ENCODE data around the gene TSPOAP1. TPM values are rescaled to one million over a fixed set of nuclear protein-coding genes. Genes with fewer than 3 reads are reported as not detected.
A peak's percentile ranks its signal among the peaks of the same experiment; 100 is the strongest.
"Not testable (repeated sequence)": the region's sequence is repeated elsewhere in the genome, so short reads cannot be mapped to it uniquely, and the experiment has no call there.

Gene TSPOAP1
- total RNA-seq, 2 experiments from 2014 or later, result 21.1 to 24.1 TPM

- intact Hi-C loops (cut with micrococcal nuclease), result no loop called here
- Mint-ChIP-seq H3K4me3 (peak overlapping the region; percentile 81), H3K27me3 (no peaks in the 10 kb centered on the region), H3K9me3 (no peaks in the 10 kb centered on the region), H3K27ac (peak overlapping the region; percentile 96), H3K36me3 (ENCODE audit: low read depth) (peaks cover 92% of the 10 kb centered on the region), H3K4me1 (ENCODE audit: low read depth) (peaks cover 31% of the 10 kb centered on the region)
- ChIA-PET POLR2A (interaction anchor here (0.9 to 18.6 kb wide), 4 partner anchors 13 to 1498 kb away, joined by 3 to 1558 read pairs (median 250); partner anchors contain the start of genes SUPT4H1 and TSPOAP1), CTCF (interaction anchor here (1.1 to 7.9 kb wide), 5 partner anchors 10 to 76 kb away, joined by 3 to 161 read pairs (median 13); partner anchors contain the start of genes RNF43 and SUPT4H1)
- TF ChIP-seq CTCF (IDR thresholded peaks at IDR 0.05), result no peak
- ATAC-seq (no peak), DNase-seq (no peak)
Observed at GRCh38 chr17:58341861-58342475, 13.4 kb upstream of the TSPOAP1 start.

GRCh38 chr17:58341136-58341860, 12.7 kb upstream of the TSPOAP1 start:
- Mint-ChIP-seq H3K36me3 (ENCODE audit: low read depth) (peaks cover 87% of the 10 kb centered on the region), H3K4me1 (ENCODE audit: low read depth) (peaks cover 24% of the 10 kb centered on the region), H3K4me3 (peak overlapping the region; percentile 81), H3K27ac (peak overlapping the region; percentile 96)
- H3K27me3 Mint-ChIP-seq; intact Hi-C loops (cut with micrococcal nuclease); ATAC-seq; DNase-seq; H3K9me3 Mint-ChIP-seq: not testable (repeated sequence)
- ChIA-PET POLR2A (interaction anchor here (1.4 to 18.6 kb wide), 7 partner anchors 14 to 335 kb away, joined by 3 to 1558 read pairs (median 4); partner anchors contain the start of genes RNF43, SUPT4H1 and TSPOAP1), CTCF (interaction anchor here (1.1 to 7.9 kb wide), 6 partner anchors 9 to 23 kb away, joined by 3 to 161 read pairs (median 50); partner anchors contain the start of gene SUPT4H1)

GRCh38 chr17:58340405-58340876, 11.8 kb upstream of the TSPOAP1 start:
- Mint-ChIP-seq H3K27me3 (no peaks in the 10 kb centered on the region), H3K4me3 (peak overlapping the region; percentile 81), H3K4me1 (ENCODE audit: low read depth) (peaks cover 16% of the 10 kb centered on the region), H3K9me3 (no peaks in the 10 kb centered on the region), H3K36me3 (ENCODE audit: low read depth) (peaks cover 82% of the 10 kb centered on the region), H3K27ac (peak overlapping the region; percentile 96)
- no peak for ATAC-seq
- no peak for DNase-seq
- CTCF ChIA-PET, result interaction anchor here (1.1 to 7.9 kb wide), 6 partner anchors 8 to 77 kb away, joined by 3 to 68 read pairs (median 27); partner anchors contain the start of genes RNF43 and SUPT4H1
- intact Hi-C loops (cut with micrococcal nuclease), result no loop called here
- no peak for TF ChIP-seq CTCF (IDR thresholded peaks at IDR 0.05)
- POLR2A ChIA-PET, result interaction anchor here (0.8 to 18.6 kb wide), 10 partner anchors 15 to 292 kb away, joined by 3 to 1558 read pairs (median 4); partner anchors contain the start of genes MTMR4, RNF43, SUPT4H1 and TSPOAP1

GRCh38 chr17:58339755-58340404, 11.3 kb upstream of the TSPOAP1 start:
- CTCF ChIA-PET, result interaction anchor here (1.1 to 7.9 kb wide), 6 partner anchors 8 to 78 kb away, joined by 3 to 68 read pairs (median 27); partner anchors contain the start of genes RNF43 and SUPT4H1
- Mint-ChIP-seq H3K4me1 (ENCODE audit: low read depth) (peaks cover 11% of the 10 kb centered on the region), H3K27ac (peak overlapping the region; percentile 96), H3K4me3 (peak overlapping the region; percentile 81), H3K36me3 (ENCODE audit: low read depth) (peaks cover 82% of the 10 kb centered on the region), H3K9me3 (no peaks in the 10 kb centered on the region), H3K27me3 (no peaks in the 10 kb centered on the region)
- POLR2A ChIA-PET, result interaction anchor here (0.8 to 18.6 kb wide), 13 partner anchors 7 to 334 kb away, joined by 3 to 1558 read pairs (median 4); partner anchors contain the start of genes MTMR4, RNF43, SUPT4H1 and TSPOAP1
- intact Hi-C loops (cut with micrococcal nuclease), result loop anchor here (1.0 to 10.0 kb wide), 4 partner anchors 11 to 765 kb away; partner anchors contain the start of genes RNF43 and TRIM37
- ATAC-seq, result no peak
- DNase-seq, result peak; percentile 51
- TF ChIP-seq CTCF (IDR thresholded peaks at IDR 0.05), result no peak
